ENCODE measurements around the gene TFE3.

The TFE3 gene

DNA sequence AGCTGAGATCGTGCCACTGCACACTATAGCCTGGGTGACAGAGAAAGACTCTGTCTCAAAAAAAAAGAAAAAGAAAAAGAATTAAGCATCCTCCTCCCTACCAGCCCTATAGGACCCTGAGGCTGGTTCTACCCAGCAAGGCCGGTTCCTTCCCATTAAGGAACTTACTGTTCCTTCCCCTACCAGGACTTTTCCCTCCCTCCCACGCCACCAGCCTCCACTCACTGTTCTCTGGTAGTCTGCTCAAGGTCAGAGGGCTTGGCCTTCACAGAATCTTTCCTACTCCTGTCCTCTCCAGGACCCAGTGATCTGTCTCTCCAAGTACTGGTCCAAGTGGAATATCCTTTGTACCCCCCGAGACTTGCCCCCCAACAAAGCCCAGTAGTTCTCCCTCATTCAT, 42.5 kb downstream of the TFE3 start:
- CTCF ChIA-PET, result no interaction called here
- TF ChIP-seq, protein P1, sequence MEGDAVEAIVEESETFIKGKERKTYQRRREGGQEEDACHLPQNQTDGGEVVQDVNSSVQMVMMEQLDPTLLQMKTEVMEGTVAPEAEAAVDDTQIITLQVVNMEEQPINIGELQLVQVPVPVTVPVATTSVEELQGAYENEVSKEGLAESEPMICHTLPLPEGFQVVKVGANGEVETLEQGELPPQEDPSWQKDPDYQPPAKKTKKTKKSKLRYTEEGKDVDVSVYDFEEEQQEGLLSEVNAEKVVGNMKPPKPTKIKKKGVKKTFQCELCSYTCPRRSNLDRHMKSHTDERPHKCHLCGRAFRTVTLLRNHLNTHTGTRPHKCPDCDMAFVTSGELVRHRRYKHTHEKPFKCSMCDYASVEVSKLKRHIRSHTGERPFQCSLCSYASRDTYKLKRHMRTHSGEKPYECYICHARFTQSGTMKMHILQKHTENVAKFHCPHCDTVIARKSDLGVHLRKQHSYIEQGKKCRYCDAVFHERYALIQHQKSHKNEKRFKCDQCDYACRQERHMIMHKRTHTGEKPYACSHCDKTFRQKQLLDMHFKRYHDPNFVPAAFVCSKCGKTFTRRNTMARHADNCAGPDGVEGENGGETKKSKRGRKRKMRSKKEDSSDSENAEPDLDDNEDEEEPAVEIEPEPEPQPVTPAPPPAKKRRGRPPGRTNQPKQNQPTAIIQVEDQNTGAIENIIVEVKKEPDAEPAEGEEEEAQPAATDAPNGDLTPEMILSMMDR (IDR thresholded peaks at IDR 0.05; ENCODE audit: insufficient read depth, low read length, missing control alignments), result no peak
- POLR2A ChIA-PET, result no interaction called here
- no peak overlapping the region; the same call in 1 of the 2 replicates for H3K4me3 ChIP-seq (ENCODE audit: low read depth, low read length)
- no peak for DNase-seq (ENCODE audit: low read depth, low spot score)

DNA sequence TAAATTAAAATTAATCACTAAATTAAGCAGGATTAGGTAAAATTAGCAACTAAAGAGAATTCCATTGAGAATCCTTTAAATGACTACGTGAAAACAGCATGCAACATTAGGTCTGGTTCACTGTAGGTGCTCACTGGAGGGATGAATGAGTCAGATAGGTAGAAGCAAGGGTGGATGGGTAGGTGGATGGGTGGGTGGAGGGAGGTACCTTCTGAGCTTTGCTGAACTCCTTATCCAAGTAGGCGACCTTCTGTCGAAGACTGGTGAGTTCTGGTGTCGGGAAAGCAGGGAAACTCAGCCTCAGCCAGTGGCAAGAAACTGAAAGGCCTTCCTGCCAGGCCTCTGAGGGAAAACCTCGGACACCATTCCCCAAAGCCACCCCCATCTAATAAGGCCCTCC, 44.1 kb downstream of the TFE3 start:
- ChIA-PET CTCF (no interaction called here), POLR2A (no interaction called here)
- no peak overlapping the region for H3K4me3 ChIP-seq (ENCODE audit: low read depth, low read length)
- TF ChIP-seq, protein P1 (IDR thresholded peaks at IDR 0.05; ENCODE audit: insufficient read depth, low read length, missing control alignments), result no peak
- DNase-seq (ENCODE audit: low read depth, low spot score), result no peak

DNA sequence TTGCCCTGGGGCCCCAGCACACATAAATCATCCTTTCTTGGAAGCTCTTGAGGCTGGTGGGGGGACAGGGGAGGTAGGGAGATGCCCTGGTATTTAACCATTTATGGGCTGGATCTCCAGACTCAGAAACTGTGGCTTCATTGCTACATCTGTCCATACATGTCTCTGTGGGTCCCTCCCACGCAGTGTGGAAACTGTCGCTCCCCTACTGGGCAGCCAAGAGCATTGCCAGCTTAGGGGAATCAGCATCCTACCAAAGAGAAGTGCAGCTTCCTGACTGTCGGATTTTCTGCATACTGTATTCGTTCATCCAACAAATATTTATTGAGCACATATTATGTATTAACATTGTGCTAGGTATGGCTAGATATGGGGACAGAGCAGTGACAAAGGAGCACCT, 44.8 kb downstream of the TFE3 start:
- TF ChIP-seq, protein P1 (IDR thresholded peaks at IDR 0.05; ENCODE audit: insufficient read depth, low read length, missing control alignments), result no peak
- CTCF ChIA-PET, result no interaction called here

DNA sequence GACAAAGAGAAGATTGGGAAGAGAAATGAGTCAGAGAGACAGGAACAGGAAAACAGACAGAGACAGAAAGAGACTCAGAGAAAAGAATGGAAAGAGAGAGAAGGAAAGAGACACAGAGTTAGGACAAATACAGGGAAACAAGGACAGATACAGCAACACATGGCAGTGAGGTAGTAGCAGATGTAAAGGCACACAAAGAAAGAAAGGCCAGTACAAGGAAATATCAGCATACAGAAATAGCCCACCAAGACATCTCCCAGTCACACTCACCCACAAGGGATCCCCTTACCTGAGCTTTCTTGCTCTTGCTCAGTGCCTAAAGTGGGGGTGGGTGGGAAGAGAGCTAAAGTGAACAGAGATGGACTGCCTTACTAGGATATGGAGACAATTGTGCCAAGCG, 45.3 kb downstream of the TFE3 start:
- CTCF ChIA-PET, result no interaction called here
- POLR2A ChIA-PET, result no interaction called here
- no peak overlapping the region for H3K4me3 ChIP-seq (ENCODE audit: low read depth, low read length)
- TF ChIP-seq, protein P1 (IDR thresholded peaks at IDR 0.05; ENCODE audit: insufficient read depth, low read length, missing control alignments), result no peak
- no peak for DNase-seq (ENCODE audit: low read depth, low spot score)

More for the DNA sequence above, 44.8 kb downstream of the TFE3 start:
- H3K4me3 ChIP-seq (ENCODE audit: low read depth, low read length), result no peak overlapping the region
- POLR2A ChIA-PET, result no interaction called here
- DNase-seq (ENCODE audit: low read depth, low spot score), result no peak

DNA sequence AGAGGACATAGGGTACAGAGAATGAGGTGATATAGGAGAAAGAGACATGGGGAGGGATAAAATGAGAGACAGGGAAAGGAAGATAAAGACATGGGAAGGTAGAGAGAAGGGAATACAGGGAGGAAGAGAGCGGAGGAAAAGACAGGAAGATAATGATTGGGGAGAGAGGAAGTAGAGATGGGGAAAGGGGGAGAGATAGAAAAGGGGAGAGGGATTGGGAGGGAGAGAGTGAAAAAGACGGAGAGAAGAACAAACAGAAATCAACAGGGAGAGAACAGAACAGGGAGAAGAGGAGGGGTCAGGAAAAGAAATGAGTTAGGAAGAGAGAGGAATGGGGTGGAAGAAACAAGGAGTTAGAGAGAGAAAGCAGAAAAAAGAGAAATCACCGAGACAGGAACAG, 45.7 kb downstream of the TFE3 start:
- ChIA-PET POLR2A (no interaction called here), CTCF (no interaction called here)
- TF ChIP-seq, protein P1 (IDR thresholded peaks at IDR 0.05; ENCODE audit: insufficient read depth, low read length, missing control alignments), result no peak
- no peak for DNase-seq (ENCODE audit: low read depth, low spot score)
- H3K4me3 ChIP-seq (ENCODE audit: low read depth, low read length), result no peak overlapping the region

DNA sequence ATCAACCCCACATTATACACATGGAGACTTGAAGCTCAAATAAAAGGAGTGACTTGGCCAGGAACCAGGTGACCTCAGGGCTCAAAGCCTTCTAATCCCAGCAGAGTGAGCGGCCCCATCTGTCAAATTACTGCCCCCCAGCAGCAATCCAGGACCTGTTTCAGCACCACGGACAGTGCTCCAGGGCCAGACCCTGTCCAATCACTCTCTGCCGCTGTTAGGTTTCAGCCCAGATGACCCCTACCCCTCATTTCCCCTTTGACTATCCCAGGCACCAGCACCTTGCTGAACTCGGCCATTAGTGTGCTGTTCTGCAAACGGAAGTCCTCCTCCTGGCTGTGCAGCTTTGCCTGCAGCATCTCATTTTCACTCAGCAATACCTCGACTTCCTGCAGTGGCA, 46.2 kb downstream of the TFE3 start:
- TF ChIP-seq, protein P1 (IDR thresholded peaks at IDR 0.05; ENCODE audit: insufficient read depth, low read length, missing control alignments), result no peak
- POLR2A ChIA-PET, result no interaction called here
- no peak for DNase-seq (ENCODE audit: low read depth, low spot score)
- CTCF ChIA-PET, result no interaction called here
- H3K4me3 ChIP-seq (ENCODE audit: low read depth, low read length), result no peak overlapping the region
